NT2/D1 (cell line): ENCODE measurements around the gene COLEC12.

Experiments used
- SUZ12 ChIP-seq: IDR thresholded peaks from 2 replicates; pipeline ENCODE4 v1.6.1; 2011; ENCODE audit not compliant: insufficient read length, insufficient read depth; ENCODE audit errors: extremely low read depth
- YY1 ChIP-seq: IDR thresholded peaks from 2 replicates; pipeline ENCODE4 v1.6.1; 2011; ENCODE audit not compliant: insufficient read length, insufficient read depth
- ZNF274 ChIP-seq: IDR thresholded peaks from 2 replicates; pipeline ENCODE4 v1.6.1; 2011; ENCODE audit warnings: mild to moderate bottlenecking, low read depth, low read length

DNA sequence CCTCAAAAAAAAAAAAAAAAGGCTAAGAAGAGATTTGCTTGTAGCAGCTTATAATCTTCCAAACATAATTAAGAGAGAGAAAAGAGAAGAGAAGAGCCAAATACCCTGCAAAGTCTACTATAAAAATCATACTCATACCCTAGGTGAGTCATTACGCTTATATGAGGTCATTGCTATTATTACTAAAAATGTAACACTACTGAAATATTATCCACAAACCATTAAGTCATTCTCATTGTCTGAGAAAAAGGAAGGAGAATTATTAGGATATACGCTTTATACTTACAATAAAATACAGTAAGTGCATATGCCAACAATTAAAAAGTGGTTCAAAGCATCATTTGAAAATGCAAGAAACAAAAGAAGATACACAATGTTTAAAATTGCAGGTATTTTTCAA, 66.5 kb downstream of the COLEC12 start:
- TF ChIP-seq ZNF274 (no peak), SUZ12 (no peak), YY1 (no peak)
